Activated T-cell treated with anti-CD3 and anti-CD28 coated beads, Interleukin-2, amount 50 U/mL, for 24 hours (primary cell): ENCODE results near the gene LNX2.
A peak's percentile ranks its signal among the peaks of the same experiment; 100 is the strongest.

Source experiments
- DNase-seq: peaks from one replicate; pipeline ENCODE4 v3.0.0-alpha.2; 2020
- H3K27ac Mint-ChIP-seq: 2 replicates; pipeline ENCODE4 v1.8.0; 2020; ENCODE audit warnings: mild to moderate bottlenecking, mixed read lengths
- H3K27me3 Mint-ChIP-seq: 2 replicates; pipeline ENCODE4 v1.8.0; 2020; ENCODE audit warnings: mixed read lengths
- H3K36me3 Mint-ChIP-seq: 2 replicates; pipeline ENCODE4 v1.8.0; 2020; ENCODE audit warnings: low read depth, mixed read lengths
- H3K4me1 Mint-ChIP-seq: 2 replicates; pipeline ENCODE4 v1.8.0; 2020; ENCODE audit warnings: low read depth, mixed read lengths
- H3K4me3 Mint-ChIP-seq: 2 replicates; pipeline ENCODE4 v1.8.0; 2020; ENCODE audit warnings: mild to moderate bottlenecking, moderate library complexity, mixed read lengths
- H3K9me3 Mint-ChIP-seq: 2 replicates; pipeline ENCODE4 v1.8.0; 2020; ENCODE audit warnings: mixed read lengths

The LNX2 gene

DNA sequence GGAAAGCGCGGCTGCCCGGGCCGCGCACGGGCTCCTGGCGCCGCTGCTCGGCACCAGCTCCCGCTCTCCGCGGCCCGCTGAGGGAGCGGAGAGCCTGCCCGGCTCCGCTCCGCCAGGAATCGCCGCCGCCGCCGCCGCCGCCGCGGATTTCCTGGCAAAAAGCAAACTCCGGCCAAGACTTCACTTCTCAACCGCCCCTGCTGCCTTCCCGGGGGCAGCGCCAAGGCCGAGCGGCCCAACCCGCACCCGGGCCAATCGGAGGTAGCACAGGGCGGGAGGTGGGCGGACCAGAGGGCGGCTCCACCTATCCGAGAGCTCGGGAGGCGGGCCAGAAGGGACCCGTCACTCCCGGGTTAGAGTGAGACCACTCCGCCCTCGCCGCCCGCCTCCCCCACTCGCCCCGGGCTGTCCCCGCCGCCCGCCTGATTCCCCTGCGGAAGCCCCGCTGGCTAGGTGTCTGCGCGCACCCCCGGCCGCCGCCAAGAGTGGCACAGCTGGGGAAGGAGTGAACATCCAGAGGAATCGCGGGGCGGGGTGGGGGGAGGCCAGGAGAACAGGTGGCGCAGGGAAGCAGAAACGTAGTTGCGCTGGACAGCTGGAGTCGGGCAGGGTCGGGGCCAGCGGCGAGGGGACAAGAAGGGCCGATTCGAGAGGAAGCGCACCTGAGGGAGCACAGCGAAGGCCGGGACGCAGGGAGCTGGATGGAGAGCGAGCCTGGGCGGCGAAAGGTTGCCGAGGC, at the start of gene LNX2:
TSS of gene LNX2 (minus strand) at position 153 of the 739 bp plus-strand sequence. CDS start 38,826 bp downstream, outside the sequence.
- Mint-ChIP-seq H3K27ac (peak within 1 kb of the TSS; percentile 96), H3K4me1 (peaks cover 59% of the 10 kb centered on the region), H3K36me3 (peaks cover 45% of the 10 kb centered on the region), H3K27me3 (no peaks in the 10 kb centered on the region), H3K4me3 (peak within 1 kb of the TSS; percentile 92), H3K9me3 (no peaks in the 10 kb centered on the region)
- DNase-seq: peak; percentile 98

DNA sequence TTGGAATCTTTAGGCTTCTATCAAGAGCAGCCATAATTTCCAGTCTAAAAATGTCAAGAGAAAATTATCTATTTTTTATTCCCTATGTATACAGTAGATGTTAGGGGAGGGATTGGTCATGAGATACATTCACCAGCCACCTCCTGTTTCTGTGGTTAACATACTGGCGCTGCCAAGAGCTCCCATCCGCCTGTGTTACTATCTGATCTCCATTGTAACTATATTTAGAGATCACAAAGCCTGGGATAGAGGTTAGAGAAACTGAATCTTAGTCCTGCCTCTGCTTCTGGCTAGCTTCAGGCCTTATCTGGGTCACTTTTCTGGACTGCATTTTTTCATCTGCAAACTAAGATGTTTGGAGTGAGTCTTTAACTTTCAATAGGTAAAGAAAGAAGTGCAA, 47.6 kb upstream of the LNX2 start:
- H3K27ac Mint-ChIP-seq: no peak overlapping the region
- H3K27me3 Mint-ChIP-seq: no peaks in the 10 kb centered on the region
- no peaks in the 10 kb centered on the region for H3K9me3 Mint-ChIP-seq

DNA sequence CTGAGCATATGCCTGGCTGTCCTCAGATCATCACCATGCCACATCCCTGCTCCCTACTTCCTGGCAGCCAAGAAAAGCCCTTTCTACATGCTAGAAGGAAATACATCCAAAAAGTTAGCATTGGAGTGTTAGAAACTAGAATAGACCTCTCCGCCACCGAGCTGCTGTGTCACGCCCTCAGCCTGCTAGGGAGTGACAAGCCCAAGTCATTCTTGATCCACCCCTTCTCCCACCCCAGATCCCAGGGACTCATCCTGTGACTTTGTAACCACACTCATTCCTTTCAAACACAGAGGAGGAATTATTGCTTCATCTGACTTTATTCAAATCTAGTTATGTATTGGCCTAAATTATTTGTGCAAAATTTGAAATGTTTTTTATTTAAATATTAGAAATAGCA, 46.6 kb upstream of the LNX2 start:
- Mint-ChIP-seq H3K27me3 (no peaks in the 10 kb centered on the region), H3K4me1 (no peaks in the 10 kb centered on the region), H3K27ac (peak overlapping the region; percentile 23), H3K9me3 (no peaks in the 10 kb centered on the region), H3K36me3 (peaks cover 31% of the 10 kb centered on the region), H3K4me3 (no peak overlapping the region)
- DNase-seq: no peak

More for the DNA sequence above, 47.6 kb upstream of the LNX2 start:
- no peak overlapping the region for H3K4me3 Mint-ChIP-seq
- peaks cover 31% of the 10 kb centered on the region for H3K36me3 Mint-ChIP-seq
- no peaks in the 10 kb centered on the region for H3K4me1 Mint-ChIP-seq
- DNase-seq: no peak

- no peak overlapping the region for H3K4me3 Mint-ChIP-seq
- no peak overlapping the region for H3K27ac Mint-ChIP-seq
- no peaks in the 10 kb centered on the region for H3K9me3 Mint-ChIP-seq
- H3K4me1 Mint-ChIP-seq: no peaks in the 10 kb centered on the region
- H3K27me3 Mint-ChIP-seq: no peaks in the 10 kb centered on the region
- DNase-seq: no peak
- peaks cover 33% of the 10 kb centered on the region for H3K36me3 Mint-ChIP-seq
Measured at GRCh38 chr13:27665761-27666160, 45.4 kb upstream of the LNX2 start.

GRCh38 chr13:27665333-27665732, 45.0 kb upstream of the LNX2 start:
- Mint-ChIP-seq H3K36me3 (peaks cover 38% of the 10 kb centered on the region), H3K27ac (no peak overlapping the region), H3K9me3 (no peaks in the 10 kb centered on the region), H3K4me3 (no peak overlapping the region), H3K4me1 (no peaks in the 10 kb centered on the region), H3K27me3 (no peaks in the 10 kb centered on the region)
- no peak for DNase-seq

GRCh38 chr13:27663947-27664346, 43.6 kb upstream of the LNX2 start:
- H3K27ac Mint-ChIP-seq: no peak overlapping the region
- no peaks in the 10 kb centered on the region for H3K27me3 Mint-ChIP-seq
- no peak for DNase-seq
- H3K9me3 Mint-ChIP-seq: no peaks in the 10 kb centered on the region
- peaks cover 1% of the 10 kb centered on the region for H3K4me1 Mint-ChIP-seq
- peaks cover 45% of the 10 kb centered on the region for H3K36me3 Mint-ChIP-seq
- no peak overlapping the region for H3K4me3 Mint-ChIP-seq

DNA sequence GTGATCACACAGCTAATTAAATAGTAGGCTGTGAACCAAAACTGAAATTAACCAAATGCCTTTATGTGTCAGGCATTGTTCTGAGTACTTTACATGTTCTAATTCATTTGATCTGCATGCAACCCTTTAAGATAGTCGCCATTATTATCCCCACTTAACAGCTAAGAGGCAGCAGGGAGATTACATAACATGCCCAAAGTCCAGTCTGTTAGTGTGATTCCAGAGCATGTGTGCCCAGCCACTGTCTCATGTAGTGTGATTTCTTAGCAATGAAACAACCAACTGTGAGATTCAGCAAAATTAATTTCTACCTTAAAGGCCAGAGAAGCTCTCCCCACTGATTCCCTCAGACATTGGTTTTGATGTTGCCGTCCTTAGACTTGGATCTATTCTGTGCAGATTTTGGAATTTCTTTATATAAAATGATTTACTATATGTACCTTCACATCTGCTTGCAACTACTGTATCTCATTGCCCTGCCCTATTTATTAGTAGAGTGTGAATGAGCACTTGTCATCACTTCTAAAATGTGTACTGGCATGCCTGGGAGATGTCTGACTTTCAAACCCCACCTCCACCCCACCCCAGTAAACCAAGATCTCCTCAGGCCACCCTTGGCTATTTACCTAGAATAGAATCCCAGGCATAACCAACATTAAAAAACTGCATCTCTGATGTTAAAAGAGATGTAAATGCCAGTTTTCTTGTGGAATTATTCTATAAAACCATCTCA, 42.6 kb upstream of the LNX2 start:
- H3K4me1 Mint-ChIP-seq: peaks cover 1% of the 10 kb centered on the region
- no peaks in the 10 kb centered on the region for H3K9me3 Mint-ChIP-seq
- H3K36me3 Mint-ChIP-seq: peaks cover 51% of the 10 kb centered on the region
- H3K27ac Mint-ChIP-seq: no peak overlapping the region
- DNase-seq: no peak
- H3K27me3 Mint-ChIP-seq: no peaks in the 10 kb centered on the region
- H3K4me3 Mint-ChIP-seq: no peak overlapping the region

DNA sequence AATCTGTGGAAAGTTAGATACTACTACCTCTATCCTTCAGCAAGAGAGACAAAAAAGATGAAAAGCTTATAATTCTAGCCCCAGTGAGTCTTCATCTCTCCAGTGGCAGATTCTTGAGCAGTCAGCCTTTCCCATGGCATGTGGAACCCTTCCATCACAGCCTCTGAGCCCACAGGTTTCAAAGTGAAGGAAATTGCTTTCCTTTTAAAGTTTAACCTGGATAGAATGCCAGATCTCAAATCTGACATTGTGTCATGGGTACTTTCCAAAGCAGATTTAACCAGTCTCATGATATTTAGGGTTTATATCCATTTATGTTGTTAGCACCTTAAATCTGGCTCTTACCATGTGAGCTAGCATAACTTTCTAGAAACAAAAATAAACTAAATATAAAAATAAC, 40.7 kb upstream of the LNX2 start:
- DNase-seq: no peak
- no peaks in the 10 kb centered on the region for H3K9me3 Mint-ChIP-seq
- peaks cover 43% of the 10 kb centered on the region for H3K36me3 Mint-ChIP-seq
- H3K4me1 Mint-ChIP-seq: peaks cover 2% of the 10 kb centered on the region
- no peak overlapping the region for H3K4me3 Mint-ChIP-seq
- H3K27me3 Mint-ChIP-seq: no peaks in the 10 kb centered on the region
- H3K27ac Mint-ChIP-seq: no peak overlapping the region

GRCh38 chr13:27660511-27660910, 40.2 kb upstream of the LNX2 start:
- Mint-ChIP-seq H3K27me3 (no peaks in the 10 kb centered on the region), H3K9me3 (no peaks in the 10 kb centered on the region), H3K4me1 (peaks cover 4% of the 10 kb centered on the region), H3K36me3 (peaks cover 39% of the 10 kb centered on the region), H3K27ac (no peak overlapping the region), H3K4me3 (no peak overlapping the region)
- DNase-seq: no peak

GRCh38 chr13:27659145-27659865, 39.0 kb upstream of the LNX2 start:
- H3K36me3 Mint-ChIP-seq: peaks cover 40% of the 10 kb centered on the region
- H3K27me3 Mint-ChIP-seq: no peaks in the 10 kb centered on the region
- no peaks in the 10 kb centered on the region for H3K9me3 Mint-ChIP-seq
- no peak for DNase-seq
- no peak overlapping the region for H3K4me3 Mint-ChIP-seq
- no peak overlapping the region for H3K27ac Mint-ChIP-seq
- peaks cover 4% of the 10 kb centered on the region for H3K4me1 Mint-ChIP-seq

GRCh38 chr13:27658546-27658945, 38.2 kb upstream of the LNX2 start:
- H3K4me1 Mint-ChIP-seq: peaks cover 7% of the 10 kb centered on the region
- no peaks in the 10 kb centered on the region for H3K9me3 Mint-ChIP-seq
- no peak for DNase-seq
- H3K4me3 Mint-ChIP-seq: no peak overlapping the region
- no peaks in the 10 kb centered on the region for H3K27me3 Mint-ChIP-seq
- H3K27ac Mint-ChIP-seq: no peak overlapping the region
- peaks cover 41% of the 10 kb centered on the region for H3K36me3 Mint-ChIP-seq

- H3K27ac Mint-ChIP-seq: no peak overlapping the region
- H3K4me1 Mint-ChIP-seq: peaks cover 7% of the 10 kb centered on the region
- no peak overlapping the region for H3K4me3 Mint-ChIP-seq
- H3K36me3 Mint-ChIP-seq: peaks cover 47% of the 10 kb centered on the region
- DNase-seq: no peak
- H3K9me3 Mint-ChIP-seq: no peaks in the 10 kb centered on the region
- H3K27me3 Mint-ChIP-seq: no peaks in the 10 kb centered on the region
Measured at GRCh38 chr13:27657724-27658123, 37.4 kb upstream of the LNX2 start.

DNA sequence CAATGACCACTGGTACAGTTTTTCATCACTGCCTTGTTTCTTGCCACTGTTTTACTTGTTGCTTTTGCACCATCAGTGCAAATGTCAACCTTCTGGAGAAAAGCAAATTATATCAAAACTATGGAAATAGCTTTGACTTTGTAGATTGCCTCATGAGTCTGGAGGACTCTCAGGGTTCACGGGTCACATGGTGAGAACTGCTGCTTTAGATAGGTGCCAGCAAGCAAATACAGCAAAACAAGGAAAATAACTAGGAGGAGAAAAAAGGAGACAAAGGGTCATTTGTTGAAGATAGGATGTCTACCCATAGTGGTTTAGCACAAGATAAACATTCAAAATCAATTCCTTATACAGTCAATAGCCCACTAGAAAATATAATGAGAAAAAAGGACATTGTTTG, 34.5 kb upstream of the LNX2 start:
- H3K4me3 Mint-ChIP-seq: no peak overlapping the region
- peaks cover 6% of the 10 kb centered on the region for H3K4me1 Mint-ChIP-seq
- peaks cover 5% of the 10 kb centered on the region for H3K9me3 Mint-ChIP-seq
- H3K27me3 Mint-ChIP-seq: no peaks in the 10 kb centered on the region
- no peak for DNase-seq
- no peak overlapping the region for H3K27ac Mint-ChIP-seq
- peaks cover 62% of the 10 kb centered on the region for H3K36me3 Mint-ChIP-seq

DNA sequence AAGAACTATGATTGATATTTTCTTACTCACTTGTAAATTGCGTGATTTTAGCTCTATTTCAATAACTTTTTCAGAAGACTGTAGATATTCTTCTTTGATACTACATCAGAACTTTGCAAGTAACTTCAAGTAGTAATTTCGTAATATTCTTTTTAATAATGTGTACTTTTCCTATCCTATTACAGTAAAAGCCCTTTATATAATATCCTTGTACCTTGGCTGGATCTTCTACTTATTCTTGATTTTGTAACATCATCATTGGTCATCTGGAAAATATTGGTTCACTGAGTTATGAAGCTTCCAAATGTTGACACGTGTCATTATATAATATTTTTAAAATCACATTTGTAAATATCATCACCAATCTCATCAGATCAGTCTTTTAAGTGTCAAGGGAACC, 33.7 kb upstream of the LNX2 start:
- Mint-ChIP-seq H3K9me3 (peaks cover 10% of the 10 kb centered on the region), H3K27me3 (no peaks in the 10 kb centered on the region), H3K27ac (no peak overlapping the region), H3K4me3 (no peak overlapping the region), H3K4me1 (peaks cover 6% of the 10 kb centered on the region), H3K36me3 (peaks cover 65% of the 10 kb centered on the region)
- DNase-seq: no peak

- Mint-ChIP-seq H3K27me3 (no peaks in the 10 kb centered on the region), H3K27ac (no peak overlapping the region), H3K9me3 (peaks cover 16% of the 10 kb centered on the region), H3K4me3 (no peak overlapping the region), H3K36me3 (peaks cover 83% of the 10 kb centered on the region), H3K4me1 (peaks cover 6% of the 10 kb centered on the region)
- no peak for DNase-seq
Measured at GRCh38 chr13:27650312-27650711, 30.0 kb upstream of the LNX2 start.
